VCaP (cell line): ENCODE measurements around the gene TM9SF4.
A peak's percentile ranks its signal among the peaks of the same experiment; 100 is the strongest.
"Not testable (repeated sequence)": the region's sequence is repeated elsewhere in the genome, so short reads cannot be mapped to it uniquely, and the experiment has no call there.

Experiments
- H3K27ac ChIP-seq: fragments of 450-650 bp; 2 replicates; pipeline ENCODE4 v1.5.1; 2017
- CTCF ChIP-seq: fragments of 450-650 bp; conservative IDR thresholded peaks from 2 replicates; pipeline ENCODE4 v1.5.1; 2017; ENCODE audit warnings: mild to moderate bottlenecking, moderate library complexity

TM9SF4 gene

GRCh38 chr20:32193996-32194395, 84.5 kb downstream of the TM9SF4 start:
- TF ChIP-seq CTCF, result no peak
- no peak overlapping the region for H3K27ac ChIP-seq

GRCh38 chr20:32195581-32195980, 86.1 kb downstream of the TM9SF4 start:
- no peak for TF ChIP-seq CTCF
- H3K27ac ChIP-seq, result 0 out of 2 replicates have a peak overlapping the region, but pooled peaks have one; percentile 18

- not testable (repeated sequence) for H3K27ac ChIP-seq
Observed at GRCh38 chr20:32196613-32197012, 87.1 kb downstream of the TM9SF4 start.

DNA sequence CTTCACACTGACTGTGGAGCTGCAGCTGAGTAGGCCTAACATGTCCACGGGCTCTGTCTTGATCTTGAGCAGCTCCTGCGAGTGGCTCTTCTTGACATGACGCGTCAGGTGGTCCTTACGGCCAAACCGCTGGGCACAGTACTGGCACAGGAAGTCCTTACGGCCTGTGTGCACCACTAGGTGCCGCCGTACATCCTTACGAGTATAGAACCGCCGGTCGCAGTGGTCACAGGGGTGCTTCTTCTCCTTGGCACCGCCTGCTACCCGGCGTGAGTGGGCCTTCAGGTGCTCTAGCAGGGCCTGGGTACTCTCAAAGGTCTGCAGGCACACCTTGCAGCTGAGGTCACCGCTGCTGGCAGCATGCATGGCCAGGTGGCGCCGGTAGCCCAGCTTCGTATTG, 87.6 kb downstream of the TM9SF4 start:
- TF ChIP-seq CTCF, result 0 out of 2 replicates have a peak, but pooled peaks have one; percentile 14
- H3K27ac ChIP-seq, result not testable (repeated sequence)

DNA sequence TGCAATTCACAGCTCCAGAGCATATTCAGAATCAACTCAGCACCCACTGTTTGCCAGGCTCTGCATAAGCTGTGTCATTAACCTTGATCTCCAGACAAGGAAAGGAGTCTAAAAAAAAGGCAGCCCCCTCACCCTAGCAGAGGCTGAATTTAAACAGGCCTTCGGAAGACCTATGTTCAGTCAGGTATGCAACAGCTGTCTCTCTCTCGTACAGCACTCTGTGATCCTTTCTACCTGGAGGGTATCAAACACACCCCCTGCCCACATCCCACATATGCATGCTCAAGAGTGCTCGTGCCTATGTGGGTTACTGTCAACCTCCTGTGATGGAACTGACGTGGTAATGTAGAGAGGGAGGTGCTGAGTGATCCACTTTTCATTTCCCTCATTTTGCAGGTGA, 89.5 kb downstream of the TM9SF4 start:
- H3K27ac ChIP-seq, result peak overlapping the region; percentile 43
- TF ChIP-seq CTCF, result no peak

DNA sequence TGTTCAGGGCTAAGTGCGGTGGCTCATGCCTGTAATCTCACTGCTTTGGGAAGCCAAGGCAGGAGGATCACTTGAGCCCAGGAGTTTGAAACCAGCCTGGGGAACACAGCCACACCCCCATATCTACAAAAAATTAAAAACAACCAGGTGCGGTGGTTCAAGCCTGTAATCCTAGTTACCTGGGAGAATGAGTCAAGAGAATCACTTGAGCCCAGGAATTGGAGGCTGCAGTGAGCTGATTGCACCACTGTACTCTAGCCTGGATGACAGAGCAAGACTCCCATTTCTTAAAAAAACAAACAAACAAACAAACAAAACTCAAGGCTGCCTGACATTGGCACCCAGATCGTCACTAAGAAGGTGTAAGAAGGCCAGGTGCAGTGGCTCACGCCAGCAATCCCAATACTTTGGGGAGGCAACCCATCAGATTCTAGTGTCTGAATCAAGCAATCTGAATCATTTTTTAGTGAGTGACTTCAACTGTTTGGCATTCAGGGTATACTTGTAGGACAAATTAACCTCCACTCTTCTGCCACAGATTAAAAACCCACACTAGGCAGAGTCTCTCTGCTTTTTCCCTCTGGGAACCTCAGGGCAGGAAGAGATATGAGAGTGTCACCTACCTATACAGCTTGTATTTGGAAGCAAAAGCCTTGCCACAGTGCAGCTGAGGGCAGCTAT, 91.9 kb downstream of the TM9SF4 start:
- no peak for TF ChIP-seq CTCF
- H3K27ac ChIP-seq, result peak overlapping the region; percentile 97

- TF ChIP-seq CTCF, result no peak
- peak overlapping the region; percentile 97 for H3K27ac ChIP-seq
Observed at GRCh38 chr20:32201977-32202363, 92.5 kb downstream of the TM9SF4 start.

GRCh38 chr20:32203356-32204204, 94.1 kb downstream of the TM9SF4 start:
- no peak for TF ChIP-seq CTCF
- H3K27ac ChIP-seq, result peak overlapping the region; percentile 97
